ENCODE results near the gene JAK3.
"Not testable (repeated sequence)": the region's sequence is repeated elsewhere in the genome, so short reads cannot be mapped to it uniquely, and the experiment has no call there.

The JAK3 gene

GRCh38 chr19:17778968-17779929 lies 68.5 kb downstream of the JAK3 start:
- no peak for DNase-seq (ENCODE audit: low read depth in 2 of 3, low spot score in 1 of 3)

DNA sequence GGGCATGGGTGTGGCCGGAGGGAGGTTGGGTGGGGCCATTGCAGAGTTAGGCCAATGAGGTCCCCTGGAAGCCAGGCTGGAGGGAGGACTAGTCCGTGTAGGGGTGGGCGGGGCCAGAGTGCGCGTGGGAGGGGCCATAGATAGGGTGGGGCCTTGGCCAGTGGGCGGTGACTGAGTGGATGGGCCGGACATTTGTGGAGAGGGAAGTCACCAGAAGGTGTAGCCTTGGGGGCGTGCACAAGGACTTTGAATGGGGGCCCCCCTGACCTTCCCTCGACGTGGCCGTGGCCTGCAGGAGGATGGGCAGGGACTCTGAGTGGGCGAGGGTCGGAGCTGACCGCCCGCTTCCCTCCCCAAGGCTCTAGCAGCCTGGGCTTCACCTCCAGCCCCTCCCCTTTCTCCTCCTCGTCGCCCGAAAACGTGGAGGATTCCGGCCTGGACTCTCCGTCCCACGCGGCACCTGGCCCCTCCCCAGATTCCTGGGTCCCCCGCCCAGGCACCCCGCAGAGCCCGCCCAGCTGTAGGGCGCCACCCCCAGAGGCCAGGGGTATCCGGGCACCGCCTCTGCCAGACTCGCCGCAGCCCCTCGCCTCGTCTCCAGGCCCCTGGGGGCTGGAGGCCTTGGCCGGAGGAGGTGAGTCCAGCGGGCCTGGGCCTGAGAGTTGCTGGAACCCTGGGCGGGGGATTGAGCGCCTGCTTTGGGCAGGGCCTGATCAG lies 69.4 kb downstream of the JAK3 start:
- DNase-seq (ENCODE audit: low read depth in 2 of 3, low spot score in 1 of 3), result peak; percentile 38 to 58 (median 54)

- not testable (repeated sequence) for DNase-seq (ENCODE audit: low read depth in 2 of 3, low spot score in 1 of 3)
Observed at GRCh38 chr19:17777840-17778239, 69.9 kb downstream of the JAK3 start.

DNA sequence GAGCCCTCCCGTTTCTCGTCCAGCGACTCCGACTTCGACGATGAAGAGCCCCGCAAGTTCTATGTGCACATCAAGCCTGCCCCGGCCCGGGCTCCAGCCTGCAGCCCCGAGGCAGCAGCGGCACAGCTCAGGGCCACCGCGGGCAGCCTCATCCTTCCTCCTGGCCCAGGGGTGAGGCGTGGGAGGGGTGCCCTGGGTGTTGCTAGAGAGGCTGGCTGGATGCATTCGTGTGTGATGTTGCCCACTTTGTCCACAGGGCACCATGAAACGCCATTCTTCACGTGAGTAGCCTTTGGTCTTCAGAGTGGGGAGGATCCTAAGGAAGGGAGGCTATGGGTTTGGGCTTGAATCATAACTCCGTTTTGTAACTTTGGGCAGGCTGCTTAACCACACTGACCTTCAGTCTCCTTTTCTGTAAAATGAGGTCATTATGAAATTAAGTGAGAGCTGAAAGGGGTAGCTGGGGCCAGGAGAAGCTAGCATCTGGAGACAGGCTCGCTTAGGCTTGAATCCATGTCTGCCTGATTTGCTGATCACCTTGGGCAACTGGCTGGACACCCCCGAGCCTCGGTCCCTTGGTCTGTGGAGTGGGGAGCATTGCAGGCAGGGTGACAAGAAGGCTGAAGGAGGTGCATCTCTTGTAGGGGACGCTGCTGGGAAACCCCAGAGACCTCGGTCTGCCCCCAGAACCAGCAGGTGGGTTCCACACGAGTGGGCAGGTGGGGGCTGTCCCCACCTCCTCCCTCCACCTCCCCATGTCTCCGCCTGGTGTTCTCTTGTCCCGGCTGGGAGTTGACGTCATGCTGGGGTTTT lies 71.6 kb downstream of the JAK3 start:
- no peak for DNase-seq (ENCODE audit: low read depth in 2 of 3, low spot score in 1 of 3)

DNA sequence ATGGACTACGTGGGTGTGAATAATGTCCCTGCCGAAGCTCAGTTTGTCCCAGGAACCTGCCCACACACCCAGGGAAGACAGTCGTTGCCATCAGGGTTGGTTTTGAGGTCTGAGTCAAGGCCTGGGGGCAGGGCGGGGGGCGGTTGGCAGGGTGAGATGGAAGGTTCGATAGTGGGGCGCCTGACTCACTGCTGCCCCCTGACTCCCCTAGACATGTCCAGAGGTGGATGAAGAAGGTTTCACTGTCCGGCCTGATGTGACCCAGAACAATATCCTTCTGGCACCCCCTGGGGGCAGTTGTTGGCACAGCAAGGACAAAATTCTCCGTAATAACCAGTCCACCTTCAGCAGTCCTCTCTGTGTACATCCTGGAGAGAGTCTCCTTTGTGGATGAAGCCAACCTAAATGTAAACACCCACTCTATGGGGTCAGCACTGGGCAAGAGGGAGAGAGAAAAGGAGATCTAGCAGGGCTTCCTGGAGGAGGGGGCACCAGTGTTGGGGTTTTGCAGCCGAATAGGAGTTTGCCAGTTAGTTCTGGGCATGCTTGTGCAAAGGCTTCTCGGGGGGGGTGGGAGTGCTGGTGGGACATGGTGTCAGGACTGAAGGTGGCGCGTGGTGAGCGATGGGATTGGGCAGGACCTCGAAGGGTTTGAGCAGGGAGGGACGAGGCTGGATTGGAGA lies 72.4 kb downstream of the JAK3 start:
- DNase-seq (ENCODE audit: low read depth in 2 of 3, low spot score in 1 of 3), result peak in 1 of 3 donors; percentile 50
